Hypothalamus (tissue), 51 donors: ENCODE data around the gene MCCC1.
A peak's percentile ranks its signal among the peaks of the same experiment; 100 is the strongest.
"Not testable (repeated sequence)": the region's sequence is repeated elsewhere in the genome, so short reads cannot be mapped to it uniquely, and the experiment has no call there.

ENCODE experiments used
- DNase-seq, 51 donors: peaks; one replicate each; lab custom pipeline; 2025; lab: John Stamatoyannopoulos, UW

The MCCC1 gene

DNA sequence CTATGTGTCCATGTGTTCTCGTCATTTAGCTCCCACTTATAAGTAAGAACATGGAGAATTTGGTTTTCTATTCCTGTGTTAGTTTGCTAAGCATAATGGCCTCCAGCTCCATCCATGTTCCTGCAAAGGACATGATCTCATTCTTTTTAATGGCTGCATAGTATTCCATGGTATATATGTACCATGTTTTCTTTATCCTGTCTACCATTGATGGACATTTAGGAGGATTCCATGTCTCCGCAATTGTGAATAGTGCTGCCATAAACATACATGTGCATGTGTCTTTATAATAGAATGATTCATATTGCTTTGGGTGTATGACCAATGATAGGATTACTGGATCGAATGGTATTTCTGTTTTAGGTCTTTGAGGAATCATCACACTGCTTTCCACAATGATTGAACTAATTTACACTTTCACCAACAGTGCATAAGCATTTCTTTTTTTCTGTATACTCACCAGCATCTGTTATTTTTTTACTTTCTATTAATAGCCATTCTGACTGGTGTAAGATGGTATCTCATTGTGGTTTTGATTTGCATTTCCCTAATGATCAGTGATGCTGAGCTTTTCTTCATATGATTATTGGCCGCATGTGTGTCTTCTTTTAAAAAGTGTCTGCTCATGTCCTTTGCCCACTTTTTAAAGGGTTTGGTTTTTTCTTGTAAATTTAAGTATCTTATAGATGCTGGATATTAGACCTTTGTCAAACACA is 105.7 kb downstream of the MCCC1 start:
- not testable (repeated sequence) for DNase-seq

- DNase-seq = no peak
Observed at GRCh38 chr3:182989566-182989965, 109.7 kb downstream of the MCCC1 start.

DNA sequence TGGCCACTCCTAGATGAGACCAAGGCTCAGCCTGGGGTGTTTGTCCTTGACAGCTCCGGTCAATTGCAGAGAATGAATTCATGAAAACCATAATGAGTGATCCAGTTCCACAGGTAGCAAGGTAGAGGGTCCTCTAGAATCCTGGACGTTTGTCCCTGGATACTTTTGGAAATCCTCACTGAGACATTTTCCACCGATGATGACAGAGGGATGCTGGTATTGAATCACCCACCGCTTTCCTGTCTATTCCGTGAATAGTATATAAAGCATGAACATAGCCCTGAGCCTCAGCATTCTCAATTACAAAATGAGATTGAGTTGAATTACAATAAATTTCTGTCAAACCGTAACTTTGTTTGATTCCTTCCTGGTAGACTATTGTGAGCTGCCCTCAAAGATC is 113.3 kb downstream of the MCCC1 start:
- DNase-seq = no peak

- DNase-seq = no peak
Observed at GRCh38 chr3:182983876-182984275, 115.4 kb downstream of the MCCC1 start.

- peak in 12 of 51 donors; percentile 6 to 45 (median 29) for DNase-seq
Observed at GRCh38 chr3:182981038-182981380, 118.3 kb downstream of the MCCC1 start.

GRCh38 chr3:182980204-182981037 is 118.9 kb downstream of the MCCC1 start, which contains the start of gene DCUN1D1:
Gene DCUN1D1, minus strand, starts transcription at chr3:182980538. Its CDS starts 49 bp downstream, at chr3:182980489.
- peak; percentile 26 to 90 (median 76) for DNase-seq

GRCh38 chr3:182979674-182980191 is 119.6 kb downstream of the MCCC1 start:
- DNase-seq = peak in 25 of 51 donors; percentile 4 to 69 (median 43)

GRCh38 chr3:182979103-182979673 is 120.1 kb downstream of the MCCC1 start:
- peak in 1 of 51 donors; percentile 38 for DNase-seq

GRCh38 chr3:182978387-182978786 is 120.9 kb downstream of the MCCC1 start:
- DNase-seq = no peak

- no peak for DNase-seq
Observed at GRCh38 chr3:182973047-182973446, 126.2 kb downstream of the MCCC1 start.

DNA sequence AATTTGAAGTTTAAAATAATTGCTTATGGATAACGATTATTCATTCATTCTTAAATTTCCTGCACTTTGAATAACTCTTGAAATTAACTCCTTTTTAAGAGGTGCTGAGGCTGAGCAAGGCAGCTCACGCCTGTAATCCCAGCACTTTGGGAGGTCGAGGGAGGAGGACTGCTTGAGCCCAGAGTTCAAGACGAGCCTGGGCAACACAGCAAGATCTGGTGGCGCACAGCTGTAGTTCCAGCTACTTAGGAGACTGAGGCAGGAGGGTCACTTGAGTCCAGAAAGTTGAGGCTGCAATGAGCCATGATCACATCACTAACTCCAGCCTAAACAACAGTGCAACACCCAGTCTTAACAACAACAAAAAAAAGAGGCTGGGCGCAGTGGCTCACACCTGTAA is 126.9 kb downstream of the MCCC1 start:
- no peak for DNase-seq

GRCh38 chr3:182971637-182972036 is 127.7 kb downstream of the MCCC1 start:
- DNase-seq = no peak

- DNase-seq = no peak
Observed at GRCh38 chr3:182970811-182971418, 128.4 kb downstream of the MCCC1 start.

- DNase-seq = no peak
Observed at GRCh38 chr3:182969853-182970252, 129.4 kb downstream of the MCCC1 start.

GRCh38 chr3:182969277-182969676 is 130.0 kb downstream of the MCCC1 start:
- no peak for DNase-seq

DNA sequence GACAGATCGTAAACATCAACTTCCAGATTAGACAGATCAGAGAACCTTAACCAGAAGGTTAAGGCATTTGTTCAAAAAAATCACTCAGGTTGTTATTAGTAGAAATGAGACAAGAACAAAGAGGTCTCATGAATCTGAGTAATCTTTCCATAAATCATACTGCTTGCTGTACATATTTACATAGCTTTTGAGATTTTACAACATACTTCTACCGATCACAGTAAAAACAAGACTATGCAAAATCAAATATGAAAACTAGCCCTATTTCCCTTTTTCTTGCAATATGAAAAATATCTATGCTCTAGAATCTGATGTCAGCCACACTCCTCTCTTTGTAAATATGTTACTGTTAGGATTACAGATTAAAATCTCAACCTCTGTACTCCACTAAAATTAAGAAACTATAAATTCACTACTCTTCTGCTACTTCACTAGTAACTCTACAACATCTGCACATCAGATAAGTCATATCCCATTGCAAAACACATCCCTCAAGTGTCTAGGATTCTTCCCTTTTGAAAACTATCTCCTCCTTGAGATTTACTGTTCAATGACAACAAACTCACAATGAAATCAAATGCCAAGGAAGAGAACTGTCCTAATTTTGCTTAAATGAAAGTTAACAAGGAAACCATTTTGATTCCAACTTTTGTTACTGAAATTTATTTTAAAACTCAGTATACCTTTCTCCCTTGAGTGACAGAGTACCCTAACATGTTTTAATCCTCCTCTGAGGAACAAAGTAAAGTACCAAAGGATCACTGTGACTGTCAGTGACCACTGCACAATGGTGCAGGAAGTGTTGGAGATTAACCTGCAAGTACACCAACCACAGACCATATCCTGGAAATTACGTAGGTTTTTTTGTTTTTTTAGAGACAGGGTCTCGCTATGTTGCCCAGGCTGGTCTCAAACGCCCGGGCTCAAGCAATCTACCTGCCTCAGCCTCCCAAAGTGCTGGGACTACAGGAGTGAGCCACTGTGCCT is 131.8 kb downstream of the MCCC1 start:
- no peak for DNase-seq

- no peak for DNase-seq
Observed at GRCh38 chr3:182965861-182966366, 133.4 kb downstream of the MCCC1 start.
